DMS 273 (cell line): ENCODE measurements around the gene CHD5.
A peak's percentile ranks its signal among the peaks of the same experiment; 100 is the strongest.
"Not testable (repeated sequence)": the region's sequence is repeated elsewhere in the genome, so short reads cannot be mapped to it uniquely, and the experiment has no call there.

ENCODE experiments used
- DNase-seq: peaks from one replicate; lab custom pipeline; 2025; ENCODE audit not compliant: unreplicated experiment; lab: John Stamatoyannopoulos, UW

CHD5 gene

DNA sequence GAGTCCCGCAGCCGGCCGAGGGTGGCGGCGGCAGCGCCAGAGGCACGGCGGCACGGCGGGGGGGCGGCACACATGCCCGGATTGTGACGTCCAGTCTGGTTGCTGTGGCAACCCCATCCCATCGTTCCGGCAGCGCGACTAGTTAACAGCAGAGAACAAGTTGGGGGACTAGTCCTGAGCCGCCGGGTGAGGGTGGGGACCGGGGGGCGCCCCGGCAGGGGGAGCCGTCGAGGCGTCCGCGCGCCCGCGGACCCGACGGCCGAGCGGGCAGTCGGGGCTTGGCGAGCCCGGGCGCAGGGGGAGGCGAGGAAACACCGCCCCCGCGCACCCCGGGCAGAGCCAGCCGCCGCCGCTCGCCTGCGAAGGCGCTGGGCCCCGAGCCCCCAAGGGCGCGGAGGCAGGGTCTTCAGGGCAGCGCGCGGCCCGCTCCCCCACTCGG is at the start of gene CHD5:
Gene CHD5, minus strand, starts transcription at position 54 of the 439 bp plus-strand sequence. CDS start 298 bp downstream, outside the sequence.
- DNase-seq = peak; percentile 83

DNA sequence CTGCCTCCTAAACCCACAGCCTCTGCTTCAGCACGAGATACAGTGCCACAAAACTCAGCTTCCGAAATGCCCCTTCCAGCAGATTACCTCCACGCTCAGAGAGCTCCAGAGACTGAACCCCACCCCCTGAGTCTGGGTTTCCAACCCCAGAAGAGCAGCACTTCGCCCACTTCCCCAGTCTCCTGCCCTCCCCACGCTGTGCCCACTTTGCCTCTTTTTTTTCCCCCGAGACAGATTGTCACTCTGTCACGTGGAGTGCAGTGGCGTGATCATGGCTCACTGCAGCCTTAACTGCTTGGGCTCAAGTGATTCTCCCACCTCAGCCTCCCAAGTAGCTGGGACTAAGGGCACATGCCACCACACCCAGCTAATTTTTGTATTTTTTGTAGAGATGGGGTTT is 45.5 kb upstream of the CHD5 start:
- no peak for DNase-seq

DNA sequence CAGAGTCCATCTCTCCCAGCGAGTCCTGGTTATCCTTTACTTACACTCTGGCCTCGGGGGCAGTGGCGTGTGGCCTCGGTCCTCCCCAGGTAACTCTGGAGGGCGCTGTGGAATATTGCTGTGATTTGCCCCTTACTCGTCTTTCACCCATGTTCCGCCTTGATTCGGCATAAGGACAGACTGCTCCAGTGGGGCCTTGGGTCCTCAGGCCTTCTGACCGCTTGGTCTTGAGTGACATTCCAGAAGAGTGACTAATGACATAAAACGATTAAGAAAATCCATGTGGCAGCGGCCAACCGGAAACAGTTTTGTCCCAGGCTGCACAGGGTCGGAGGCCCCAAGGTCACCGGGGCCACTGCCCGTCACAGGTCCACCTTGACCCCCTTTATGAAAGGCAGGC is 44.6 kb upstream of the CHD5 start:
- no peak for DNase-seq

DNA sequence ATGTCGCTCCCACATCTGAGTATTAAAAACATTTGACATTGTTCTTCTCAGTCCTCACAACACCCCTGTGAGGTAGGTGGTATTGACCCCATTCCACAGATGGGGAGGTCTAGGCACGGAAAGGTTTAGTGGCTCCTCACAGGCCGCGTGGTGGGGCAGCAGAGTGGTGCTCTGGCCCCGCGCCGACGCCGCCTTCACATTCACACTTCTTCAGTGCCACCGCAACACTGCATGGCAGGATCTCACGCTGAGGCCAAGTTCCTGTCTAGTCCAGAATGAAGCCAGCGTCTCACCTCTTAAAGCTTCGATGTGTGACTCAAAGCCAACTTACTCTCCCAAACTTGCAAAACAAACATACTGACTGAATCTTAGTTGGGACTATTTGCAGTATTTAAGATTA is 43.5 kb upstream of the CHD5 start:
- no peak for DNase-seq

DNA sequence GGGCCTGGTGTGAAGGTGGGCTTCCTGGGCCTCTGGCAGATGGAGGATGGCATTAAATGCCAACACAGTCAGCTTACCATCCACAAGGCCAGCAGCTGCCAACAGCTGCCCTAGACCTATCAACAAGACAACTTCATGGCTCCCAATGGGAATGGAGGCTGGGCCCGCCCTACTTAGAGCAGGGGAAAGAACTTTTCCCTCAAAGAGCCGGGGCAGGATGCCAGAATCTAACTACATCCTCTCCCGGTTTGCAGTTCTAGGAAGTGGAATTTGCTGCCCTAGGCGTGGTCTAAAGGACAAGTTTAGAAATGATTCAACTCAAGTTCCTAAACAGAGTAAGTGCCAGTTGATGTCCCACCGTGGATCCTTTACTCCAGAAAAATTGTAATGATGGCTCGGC is 42.5 kb upstream of the CHD5 start:
- DNase-seq = peak; percentile 54

DNA sequence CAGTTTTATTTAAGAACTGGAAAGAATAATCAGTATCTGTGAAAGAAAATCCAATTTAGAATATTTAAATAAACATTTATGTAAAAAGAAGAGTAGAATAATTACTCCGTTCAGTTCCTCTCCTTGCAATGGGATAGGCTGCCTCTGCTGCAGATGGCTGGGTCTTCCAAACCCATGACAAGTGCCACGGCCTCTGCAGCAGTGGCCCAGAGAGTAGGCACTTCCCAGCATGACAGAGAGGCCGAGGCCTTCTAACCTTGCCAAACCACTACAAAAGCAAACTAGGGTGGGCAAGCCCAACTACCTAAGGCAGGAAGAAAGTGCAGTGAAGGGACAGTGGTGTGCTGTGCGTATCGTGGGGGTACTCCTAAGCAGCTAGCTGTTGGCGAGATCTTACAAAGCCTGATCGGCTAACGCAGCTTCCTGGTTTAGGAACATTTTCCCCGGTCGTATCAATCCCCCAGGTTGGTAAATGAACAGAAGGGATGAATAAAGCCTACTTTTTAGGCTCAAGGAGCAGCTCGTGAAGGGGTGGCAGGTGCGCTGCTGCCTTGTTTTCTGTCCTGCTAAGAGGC is 41.2 kb upstream of the CHD5 start:
- DNase-seq = no peak

DNA sequence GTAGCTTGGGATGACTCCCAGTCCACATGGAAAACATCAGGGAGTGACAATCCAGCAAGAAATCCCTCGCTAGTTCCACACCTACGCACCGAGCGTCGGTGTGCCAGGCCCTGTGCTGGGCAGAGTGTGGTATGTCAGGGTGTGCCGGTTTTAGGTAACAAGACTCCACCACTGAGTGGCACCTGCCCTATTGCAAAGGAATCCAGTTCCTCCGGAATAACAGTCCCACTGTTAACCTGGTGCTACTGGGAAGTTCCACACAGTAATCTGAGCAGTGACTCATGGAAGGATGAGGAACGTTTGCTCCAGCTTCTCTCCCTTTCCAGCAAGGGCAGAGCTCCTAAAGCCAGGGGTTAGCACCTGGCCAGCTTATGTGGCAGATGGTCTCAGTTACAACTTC is 40.1 kb upstream of the CHD5 start:
- DNase-seq = peak; percentile 73

DNA sequence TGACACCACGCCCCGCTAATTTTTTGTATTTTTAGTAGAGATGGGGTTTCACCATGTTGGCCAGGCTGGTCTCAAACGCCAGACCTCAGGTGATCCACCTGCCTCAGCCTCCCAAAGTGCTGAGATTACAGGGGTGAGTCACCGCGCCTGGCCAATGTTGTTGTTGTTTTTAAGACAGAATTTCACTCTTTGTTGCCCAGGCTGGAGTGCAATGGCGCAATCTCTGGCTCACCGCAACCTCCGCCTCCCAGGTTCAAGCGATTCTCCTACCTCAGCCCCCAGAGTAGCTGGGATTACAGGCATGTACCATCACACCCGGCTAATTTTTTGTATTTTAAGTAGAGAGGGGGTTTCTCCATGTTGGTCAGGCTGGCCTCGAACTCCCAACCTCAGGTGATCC is 39.5 kb upstream of the CHD5 start:
- DNase-seq = not testable (repeated sequence)

DNA sequence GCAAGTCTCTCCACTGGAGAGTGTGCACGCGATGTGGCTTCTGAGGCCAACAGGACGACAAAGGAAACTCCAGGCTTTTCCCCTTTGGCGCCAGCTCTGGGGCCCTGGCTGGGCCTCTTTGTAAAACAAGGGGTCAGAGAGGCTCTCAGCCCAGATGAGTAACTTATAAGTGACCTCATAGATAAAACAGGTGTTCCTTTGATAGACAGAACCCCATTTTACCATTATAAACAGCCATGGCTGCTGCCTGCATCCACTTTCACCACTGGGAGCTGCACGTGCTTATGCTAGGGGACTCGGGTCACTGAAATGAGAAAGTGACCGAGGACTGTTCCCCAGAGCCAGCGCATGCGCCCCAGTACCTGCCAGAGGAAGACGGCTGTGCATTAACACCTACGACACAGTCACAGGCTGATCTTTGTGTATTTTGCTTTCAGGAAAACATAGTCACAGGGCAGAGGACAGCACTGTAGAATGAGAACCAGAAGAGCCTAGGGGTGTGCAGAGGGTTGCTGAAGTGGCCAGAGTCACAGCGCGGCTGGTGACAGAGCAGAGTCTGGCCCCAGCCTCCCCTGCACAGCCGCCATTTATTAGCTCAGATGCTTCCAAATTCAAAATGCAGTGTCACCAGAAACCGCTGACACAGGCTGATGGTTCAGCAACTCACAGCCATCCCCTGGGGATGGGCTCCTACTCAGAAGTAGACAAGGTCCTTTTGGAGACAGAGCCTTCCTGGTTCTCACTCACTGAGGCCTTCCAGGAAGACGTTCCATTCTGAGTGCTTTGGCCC is 38.4 kb upstream of the CHD5 start:
- no peak for DNase-seq

DNA sequence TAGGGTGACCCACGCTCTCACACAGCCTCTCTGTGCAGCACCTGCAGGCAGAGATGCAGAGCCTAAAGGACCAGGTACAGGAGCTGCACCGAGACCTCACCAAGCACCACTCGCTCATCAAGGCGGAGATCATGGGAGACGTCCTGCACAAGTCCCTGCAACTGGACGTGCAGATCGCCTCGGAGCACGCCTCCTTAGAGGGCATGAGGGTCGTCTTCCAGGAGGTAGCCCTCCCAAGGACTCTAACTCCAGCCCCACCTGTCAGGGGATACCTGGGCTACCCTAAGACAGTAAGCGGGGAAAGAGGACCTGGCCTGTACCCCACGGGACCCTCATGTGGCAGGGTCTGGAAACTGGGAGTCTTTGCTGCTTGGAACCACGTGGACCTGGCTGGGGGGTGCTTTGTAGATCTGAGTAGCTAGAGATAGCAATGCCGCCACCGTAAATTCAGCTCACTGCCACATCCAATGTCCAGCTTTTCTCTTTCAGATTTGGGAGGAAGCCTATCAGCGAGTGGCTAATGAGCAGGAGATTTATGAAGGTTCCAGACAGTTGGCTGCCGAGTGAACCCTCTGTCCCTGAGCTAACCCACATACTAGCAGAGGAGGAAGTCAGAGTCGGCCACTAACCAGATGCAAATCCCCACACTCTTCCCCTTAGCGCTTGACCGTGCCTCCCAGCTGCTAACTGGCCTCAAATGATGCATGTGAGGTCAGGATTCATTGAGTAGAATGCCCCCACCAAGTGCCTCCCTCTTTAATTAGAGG is 32.3 kb upstream of the CHD5 start:
- no peak for DNase-seq

DNA sequence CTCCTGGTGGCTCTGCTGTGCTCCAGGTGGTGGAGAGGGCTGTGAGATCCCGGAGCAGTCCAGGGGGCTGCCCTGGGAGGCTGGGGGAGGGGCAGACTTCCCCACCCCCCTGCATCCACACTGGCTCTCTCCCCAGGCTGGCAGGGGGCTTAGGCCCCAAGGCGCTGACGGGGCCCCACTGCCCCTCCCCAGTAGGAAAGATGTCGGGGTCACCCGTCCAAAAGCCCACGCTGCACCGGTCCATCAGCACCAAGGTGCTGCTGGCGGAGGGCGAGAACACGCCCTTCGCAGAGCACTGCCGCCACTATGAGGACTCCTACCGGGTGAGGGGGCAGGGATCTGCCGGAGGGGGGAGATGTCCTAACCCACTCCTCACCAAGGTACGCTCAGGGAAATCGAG is 31.6 kb upstream of the CHD5 start:
- no peak for DNase-seq

DNA sequence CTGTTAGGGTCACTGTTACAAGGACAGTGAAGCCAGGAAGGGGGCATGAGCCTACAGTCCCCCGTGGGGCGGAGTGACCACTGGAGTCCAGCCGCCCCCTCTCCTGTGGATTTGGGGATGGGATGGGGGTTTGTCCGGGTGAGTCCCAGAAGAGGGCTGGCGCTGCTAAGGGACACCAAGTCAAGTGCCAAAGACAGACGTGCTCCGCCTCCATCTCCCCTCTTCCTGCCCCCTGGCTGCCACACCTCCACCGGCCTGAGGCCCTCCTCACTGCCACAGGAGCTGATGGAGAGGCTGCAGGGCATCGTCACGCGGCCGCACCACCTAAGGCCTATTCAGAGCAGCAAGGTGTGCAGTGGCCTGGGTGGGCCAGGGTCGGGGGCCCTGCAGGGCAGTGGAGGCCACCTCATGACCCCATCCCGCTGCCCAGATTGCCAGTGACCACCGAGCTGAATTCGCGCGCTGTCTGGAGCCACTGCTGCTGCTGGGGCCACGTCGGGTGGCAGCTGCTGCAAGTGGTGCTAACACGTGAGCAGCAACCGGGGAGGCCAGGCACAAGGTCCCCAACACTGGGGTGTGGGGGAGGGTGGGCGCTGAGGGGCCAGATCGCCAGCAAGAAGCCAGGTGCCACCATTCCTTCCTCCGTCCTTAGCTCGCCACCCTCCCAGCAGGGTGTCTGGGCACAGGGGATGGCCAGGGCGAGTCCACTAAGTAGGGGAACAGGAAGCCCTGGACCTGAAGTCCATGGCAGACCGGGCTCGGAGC is 30.7 kb upstream of the CHD5 start:
- no peak for DNase-seq

DNA sequence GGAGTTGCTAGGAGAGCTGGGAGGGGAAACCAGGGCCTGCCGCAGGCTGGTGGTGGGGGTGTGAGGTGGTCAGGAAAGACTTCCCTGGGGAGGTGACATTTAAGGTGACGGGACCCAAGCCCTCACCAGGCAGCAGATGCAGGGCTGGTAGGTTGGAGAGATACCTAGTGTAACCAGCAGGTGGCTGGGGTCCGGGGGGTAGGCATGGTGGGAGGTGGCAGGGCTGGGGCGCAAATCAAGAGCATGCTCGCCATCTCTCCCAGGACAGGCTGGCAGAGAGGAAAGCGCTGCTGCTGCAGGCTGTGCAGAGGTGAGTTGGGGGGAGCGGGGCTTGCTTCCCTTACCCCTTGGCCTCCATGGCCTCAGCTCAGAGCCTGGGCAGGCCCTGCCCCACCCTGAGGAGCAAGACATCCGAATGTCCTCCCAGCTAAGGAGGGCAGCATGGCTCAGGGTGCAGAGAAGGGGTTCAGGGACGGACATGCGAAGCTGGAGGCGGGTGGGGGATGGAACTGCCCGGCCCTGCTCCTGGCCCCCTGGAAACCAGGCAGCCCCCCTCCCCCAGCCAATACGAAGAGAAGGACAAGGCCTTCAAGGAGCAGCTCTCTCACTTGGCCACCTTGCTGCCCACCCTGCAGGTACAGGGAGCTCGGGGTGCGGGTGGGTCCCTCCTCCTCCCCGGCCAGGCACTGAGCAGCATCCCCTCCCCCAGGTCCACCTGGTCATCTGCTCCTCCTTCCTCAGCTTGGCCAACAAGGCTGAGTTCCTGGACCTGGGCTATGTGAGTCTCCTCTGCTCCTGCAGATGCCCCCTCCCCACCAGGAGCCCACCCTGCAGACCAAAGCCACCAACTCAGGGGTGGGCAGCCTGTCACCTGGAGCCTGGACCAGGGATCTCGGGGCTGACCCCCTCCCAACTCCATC is 29.8 kb upstream of the CHD5 start:
- DNase-seq = peak; percentile 39

DNA sequence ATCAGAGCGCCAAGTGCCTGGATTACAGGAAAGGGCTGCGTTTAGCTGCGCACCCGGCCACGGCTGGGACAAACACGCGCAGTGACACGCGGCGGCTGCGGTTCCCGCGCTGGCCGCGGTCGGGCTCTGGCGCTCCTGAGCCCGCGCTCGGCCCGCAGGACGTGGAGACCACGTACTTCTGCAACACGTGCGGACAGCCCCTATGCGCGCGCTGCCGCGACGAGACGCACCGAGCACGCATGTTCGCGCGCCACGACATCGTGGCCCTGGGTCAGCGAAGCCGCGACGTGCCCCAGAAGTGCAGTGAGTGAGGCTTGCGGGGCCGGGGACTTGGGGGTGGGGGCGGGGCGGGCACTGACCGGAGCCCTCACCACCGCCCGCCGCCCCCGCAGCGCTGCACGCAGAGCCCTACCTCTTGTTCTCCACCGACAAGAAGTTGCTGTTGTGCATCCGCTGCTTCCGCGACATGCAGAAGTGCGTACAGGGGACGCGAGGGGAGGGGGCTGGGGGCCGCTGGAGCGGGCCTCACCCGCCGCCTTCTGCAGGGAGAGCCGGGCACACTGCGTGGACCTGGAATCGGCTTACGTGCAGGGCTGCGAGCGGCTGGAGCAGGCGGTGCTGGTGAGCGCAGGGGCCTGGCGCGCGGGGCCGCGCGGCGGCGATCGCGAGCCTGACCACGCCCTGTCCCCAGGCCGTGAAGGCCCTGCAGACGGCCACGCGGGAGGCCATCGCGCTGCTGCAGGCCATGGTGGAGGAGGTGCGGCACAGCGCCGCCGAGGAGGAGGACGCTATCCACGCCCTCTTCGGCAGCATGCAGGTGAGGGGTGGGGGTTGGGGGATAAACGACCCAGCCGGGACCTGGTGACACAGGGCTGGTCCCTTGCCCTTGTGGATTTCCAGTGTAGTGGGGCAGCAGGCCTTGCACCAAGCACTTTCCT is 28.9 kb upstream of the CHD5 start:
- no peak for DNase-seq

DNA sequence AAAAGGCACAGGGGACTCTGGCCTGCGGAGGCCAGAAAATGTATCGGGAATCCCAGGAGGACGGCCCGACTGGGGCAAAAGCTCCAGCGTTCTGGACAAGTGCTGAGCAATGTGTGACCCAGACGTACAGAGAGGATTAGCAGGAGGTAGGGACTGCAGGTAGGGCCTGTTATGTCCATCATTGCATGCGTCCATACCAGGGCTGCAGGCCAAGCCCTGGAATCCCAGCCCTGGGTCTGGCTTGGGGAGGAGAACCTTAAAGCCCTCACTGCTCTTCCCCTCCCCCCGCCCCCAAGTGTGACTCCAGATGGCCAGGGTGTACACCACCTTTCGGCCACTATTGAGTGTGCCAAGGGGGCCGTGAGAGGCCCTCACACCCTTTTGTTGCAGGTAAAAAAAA is 27.8 kb upstream of the CHD5 start:
- no peak for DNase-seq

DNA sequence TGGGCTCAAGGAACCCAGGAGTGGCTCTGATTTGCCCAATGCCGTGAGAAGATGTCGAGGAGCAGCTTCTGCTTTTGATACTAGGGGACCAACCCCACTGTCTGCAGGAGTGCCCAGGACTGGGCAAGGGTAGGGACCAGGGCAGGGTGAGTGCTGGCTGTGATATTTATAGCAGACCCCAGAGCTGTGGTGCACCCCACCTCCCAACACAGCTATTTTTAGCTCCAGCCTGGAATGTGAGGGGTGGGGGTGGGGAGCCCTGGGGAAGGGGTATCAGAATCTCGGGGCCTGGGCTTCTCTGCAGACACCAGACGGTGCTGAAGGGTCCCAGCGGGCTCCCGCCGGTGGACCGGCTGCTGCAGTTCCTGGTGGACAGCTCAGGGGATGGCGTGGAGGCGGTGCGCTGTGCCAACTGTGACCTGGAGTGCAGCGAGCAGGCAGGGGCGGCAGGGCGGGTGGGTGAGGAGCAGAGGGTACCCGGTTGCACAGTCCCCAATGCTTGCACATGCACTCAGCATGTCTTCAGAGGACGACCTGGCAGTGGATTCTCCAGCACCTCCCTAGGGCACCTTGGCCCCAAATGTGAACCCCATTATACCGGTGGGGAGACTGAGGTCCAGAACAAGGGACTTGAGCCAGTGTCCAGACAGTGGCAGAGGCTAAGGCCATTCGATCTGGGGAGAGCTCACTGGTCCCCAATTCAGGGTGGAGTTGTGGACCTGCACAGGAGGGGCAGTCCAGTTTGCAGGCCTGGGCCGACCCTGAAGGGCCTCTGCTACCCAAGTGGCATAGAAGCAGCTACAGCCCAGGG is 27.2 kb upstream of the CHD5 start:
- no peak for DNase-seq

DNA sequence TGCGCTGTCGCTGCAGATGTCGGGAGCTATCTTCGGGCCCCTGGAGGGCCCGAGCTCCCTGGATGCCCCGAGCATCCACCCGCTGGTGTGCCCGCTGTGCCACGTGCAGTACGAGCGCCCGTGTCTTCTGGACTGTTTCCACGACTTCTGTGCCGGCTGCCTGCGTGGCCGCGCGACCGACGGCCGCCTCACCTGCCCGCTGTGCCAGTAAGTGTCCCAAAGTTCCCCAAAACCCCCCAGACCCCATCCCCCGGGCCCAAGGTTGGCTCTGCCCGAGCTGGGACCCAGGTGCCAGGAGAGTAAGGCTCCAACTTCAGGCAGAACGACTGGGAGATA is 26.4 kb upstream of the CHD5 start:
- no peak for DNase-seq

DNA sequence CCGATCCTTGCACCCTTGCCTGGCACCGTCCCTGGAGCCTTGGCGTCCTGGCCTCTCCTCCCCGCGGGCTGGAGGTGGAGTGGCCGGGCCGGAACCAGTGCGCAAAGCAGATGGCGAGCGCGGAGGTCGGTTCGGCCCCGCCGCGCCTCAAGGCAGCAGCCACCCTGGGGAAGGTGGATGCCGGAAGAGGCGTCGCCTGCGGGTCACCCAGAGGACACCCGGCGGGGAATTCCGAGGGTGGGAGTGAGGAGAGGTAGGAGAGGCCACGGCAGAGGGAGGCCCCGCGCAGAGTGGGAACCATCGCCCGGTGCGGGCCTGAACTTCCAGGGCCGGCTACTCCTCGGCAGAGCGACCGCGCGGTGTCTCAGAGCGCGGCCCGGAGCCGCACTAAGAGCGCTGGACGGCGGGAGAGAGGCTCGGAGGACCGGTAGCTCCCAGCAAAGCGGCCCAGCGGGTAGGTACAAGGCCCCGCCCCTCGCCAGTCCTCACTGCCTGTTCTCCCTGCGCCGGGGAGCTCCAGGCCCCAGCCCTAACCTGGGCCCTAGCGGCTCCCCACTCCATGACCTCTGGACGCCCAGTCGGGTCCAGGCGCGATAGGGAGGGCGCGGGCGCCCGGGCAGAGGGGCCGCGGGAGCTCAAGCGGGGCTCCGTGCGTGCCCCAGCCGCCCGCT is 25.9 kb upstream of the CHD5 start, which contains the start of gene RNF207:
Gene RNF207, plus strand, starts transcription at position 271 of the 671 bp plus-strand sequence. CDS start 417 bp downstream, outside the sequence.
- peak; percentile 91 for DNase-seq
